ENCODE measurements around the gene TUNAR.

Gene TUNAR

GRCh38 chr14:95875831-95876760, 536 bp upstream of the TUNAR start:
- DNase-seq = no peak

DNA sequence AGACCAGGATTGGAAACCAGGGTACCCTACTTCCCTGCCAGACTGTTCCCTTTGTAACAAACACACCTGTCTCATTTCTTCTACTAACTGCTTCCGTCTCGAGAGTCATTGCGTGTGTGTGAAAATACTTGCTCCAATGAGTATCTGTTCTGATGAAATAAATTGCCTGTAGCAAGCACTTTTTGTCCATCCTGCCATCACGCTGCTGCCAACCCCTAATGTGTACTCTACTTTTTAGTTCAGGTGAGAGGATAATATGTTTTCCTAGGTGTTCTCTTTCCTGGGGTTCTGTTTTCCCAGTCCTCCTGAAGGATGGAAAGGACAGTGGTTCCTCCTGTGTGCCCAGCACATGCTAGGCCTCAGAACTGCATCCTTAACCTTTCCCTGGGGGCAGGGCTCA, 1.0 kb downstream of the TUNAR start:
- DNase-seq = no peak

GRCh38 chr14:95884377-95884776, 7.7 kb downstream of the TUNAR start:
- no peak for DNase-seq

DNA sequence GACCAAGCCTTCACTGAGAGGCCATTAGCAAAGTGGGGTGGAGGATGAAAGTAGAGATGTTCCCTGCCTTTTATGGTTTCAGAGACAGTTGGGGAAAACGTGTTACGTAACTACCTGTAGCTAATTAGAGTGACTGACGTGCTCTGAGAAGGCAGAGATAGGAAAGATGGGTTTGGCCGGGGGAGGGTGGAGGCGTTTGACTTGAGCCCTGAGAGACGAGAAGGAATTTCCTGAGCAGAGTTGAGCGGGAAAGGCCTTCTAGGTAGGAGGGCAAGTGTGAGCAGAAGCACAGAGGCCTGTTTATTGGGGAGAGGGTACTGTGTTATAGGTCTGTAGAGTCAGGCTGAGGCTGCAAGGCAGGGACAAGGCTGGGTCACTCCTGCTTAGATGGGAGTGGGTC, 8.6 kb downstream of the TUNAR start:
- no peak for DNase-seq

GRCh38 chr14:95885866-95886265, 9.2 kb downstream of the TUNAR start:
- no peak for DNase-seq

DNA sequence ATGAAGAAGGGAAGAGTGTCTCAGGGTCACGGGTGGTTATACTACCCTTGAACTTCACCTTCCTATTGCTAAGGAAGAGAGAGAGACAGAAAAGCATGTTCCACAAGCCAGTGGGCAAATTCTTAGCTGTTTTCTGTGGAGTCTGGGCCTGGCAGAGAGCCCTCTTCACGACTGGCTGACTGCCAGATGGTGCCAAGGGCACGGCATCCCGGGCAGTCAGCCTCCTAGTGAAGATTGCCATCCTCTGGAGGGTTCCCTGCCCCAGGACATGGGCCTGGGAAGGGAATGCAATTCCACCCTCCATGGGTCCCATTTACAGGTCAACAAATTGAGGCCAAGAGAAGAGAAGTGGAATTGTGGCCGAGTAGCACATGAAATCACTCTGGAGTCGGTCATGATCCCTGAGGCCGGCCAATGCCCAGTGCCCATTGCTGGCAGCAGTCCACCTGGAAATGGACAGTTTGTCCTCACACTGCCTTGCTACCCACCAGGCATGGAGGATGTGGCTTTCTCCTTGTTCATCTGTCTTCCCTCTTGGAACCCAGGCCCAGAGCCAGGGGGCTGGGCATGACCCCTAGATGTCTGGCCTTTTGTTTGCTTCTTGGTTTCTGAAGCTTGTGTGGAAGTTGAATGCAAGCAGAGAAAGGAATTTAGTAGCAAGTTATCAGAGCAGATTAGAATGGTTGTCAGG, 9.9 kb downstream of the TUNAR start:
- DNase-seq = no peak

- no peak for DNase-seq
Measured at GRCh38 chr14:95887351-95887750, 10.7 kb downstream of the TUNAR start.

GRCh38 chr14:95889236-95889979, 12.8 kb downstream of the TUNAR start:
- DNase-seq = no peak

DNA sequence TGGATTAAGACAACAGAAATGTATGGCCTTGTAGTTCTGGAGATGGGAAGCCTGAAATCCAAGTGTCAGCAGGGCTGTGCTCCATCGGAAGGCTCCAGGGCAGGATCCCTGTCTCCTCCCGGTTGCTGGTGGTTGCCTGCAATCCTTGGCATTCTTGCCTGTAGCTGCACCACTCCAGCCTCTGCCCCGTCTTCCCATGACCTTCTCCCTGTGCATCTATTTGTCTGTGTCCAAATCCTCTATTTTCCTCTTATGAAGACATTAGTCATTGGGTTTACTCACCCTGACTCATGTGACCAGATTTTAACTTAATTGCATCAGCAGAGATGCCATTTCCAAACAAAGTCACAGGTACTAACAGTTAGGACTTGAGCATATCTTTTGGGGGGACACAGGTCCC, 15.1 kb downstream of the TUNAR start:
- no peak for DNase-seq

GRCh38 chr14:95892142-95892541, 15.5 kb downstream of the TUNAR start:
- DNase-seq = no peak

GRCh38 chr14:95895720-95896119, 19.1 kb downstream of the TUNAR start:
- DNase-seq = no peak

- no peak for DNase-seq
Measured at GRCh38 chr14:95896498-95897135, 20.0 kb downstream of the TUNAR start.

DNA sequence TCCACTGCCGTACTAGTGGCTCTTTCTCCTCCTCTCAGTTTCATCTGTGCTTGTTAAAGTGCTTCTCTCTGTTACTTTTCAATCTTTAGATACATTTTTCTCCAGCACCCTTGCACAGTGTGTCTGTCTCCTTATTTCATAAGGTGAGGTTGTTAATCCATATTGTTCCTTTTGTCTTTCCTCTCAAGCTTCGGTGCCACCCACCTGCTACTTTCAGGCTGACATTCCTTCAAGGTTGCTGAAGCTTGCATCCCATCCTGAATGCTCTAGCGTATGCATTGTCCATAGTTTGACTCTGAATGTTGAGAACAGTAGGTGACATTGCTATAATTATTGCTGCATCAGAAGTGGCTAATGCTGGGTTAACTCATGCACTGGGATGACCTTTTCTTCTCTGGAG, 20.6 kb downstream of the TUNAR start:
- DNase-seq = no peak

DNA sequence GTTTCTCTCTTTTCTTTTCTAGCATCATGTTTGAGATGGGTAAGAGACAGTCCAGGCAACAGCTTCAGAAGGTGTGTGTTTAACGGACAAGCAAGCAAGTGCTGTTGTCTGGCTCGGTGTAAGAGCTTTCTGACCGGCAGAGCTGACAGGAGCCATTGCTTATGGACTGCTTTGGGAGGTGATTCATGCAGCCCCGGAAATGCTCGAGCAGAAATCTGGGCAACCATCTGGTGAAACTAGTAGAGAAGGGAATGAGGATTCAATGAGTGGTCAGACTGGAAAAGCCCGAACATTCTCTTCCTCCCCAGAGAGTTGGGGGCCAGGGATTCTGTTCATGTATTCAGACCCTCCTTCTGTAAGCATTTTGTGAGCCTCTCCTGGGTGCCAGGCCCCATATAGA, 24.4 kb downstream of the TUNAR start:
- DNase-seq = no peak

- peak; percentile 32 for DNase-seq
Measured at GRCh38 chr14:95902273-95902826, 25.7 kb downstream of the TUNAR start.

DNA sequence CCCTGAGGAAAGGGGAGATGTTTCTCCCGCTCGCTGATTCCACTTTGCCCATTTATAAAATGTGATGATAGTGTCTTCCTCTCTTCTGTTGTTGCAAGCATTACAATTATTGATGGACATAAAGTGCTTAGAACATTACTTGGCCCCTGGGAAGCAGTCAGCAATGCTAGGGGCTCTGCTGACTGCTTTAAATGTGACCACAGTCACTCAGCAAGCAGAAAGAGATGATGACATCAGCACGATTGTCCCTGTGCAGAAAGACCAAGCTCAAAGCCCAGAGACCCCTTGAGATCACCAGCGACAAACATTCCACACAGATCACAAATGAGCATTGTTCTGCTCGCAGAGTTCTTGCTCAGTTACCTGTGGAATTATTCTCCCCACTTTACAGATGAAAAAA, 26.5 kb downstream of the TUNAR start:
- DNase-seq = no peak

GRCh38 chr14:95903616-95904107, 27.0 kb downstream of the TUNAR start:
- no peak for DNase-seq

DNA sequence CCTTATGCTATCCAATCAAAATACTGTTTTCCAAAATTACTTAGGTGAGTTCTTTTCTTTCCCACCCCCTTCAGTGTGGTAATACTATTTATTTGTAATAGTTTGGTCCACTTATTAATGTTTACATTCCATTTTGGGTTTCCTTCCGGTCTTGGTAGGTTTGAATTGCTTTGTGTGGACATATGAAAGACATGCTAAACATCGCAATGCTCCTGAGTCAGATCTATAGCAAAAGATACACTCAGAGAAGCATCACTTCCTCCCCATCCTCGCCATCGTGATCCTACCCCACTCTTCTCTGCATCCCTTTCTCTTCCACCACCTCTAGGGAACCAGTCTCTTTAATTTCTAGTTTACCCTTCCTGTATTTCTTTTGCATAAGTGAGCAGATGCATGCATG, 30.0 kb downstream of the TUNAR start:
- no peak for DNase-seq

DNA sequence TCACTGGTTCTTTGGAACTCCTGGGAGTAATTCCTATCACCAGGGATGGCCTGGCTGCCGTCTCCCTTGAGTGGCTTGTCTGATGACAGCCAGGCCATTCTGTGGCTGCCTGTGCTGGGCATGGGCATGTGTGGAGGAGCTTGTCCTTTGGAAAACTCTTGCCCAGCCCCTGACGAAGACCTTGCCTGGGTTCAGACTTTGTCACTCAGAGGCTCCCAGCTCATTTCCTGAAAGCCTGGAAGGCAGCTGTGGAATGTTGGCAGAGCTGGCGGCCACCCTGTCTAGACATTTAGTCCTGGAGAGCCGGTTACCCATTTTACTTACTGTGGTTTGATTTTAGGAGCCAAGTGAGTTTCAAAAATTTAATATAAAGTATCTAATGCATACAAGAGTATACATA, 34.0 kb downstream of the TUNAR start:
- no peak for DNase-seq

GRCh38 chr14:95911456-95911855, 34.8 kb downstream of the TUNAR start:
- DNase-seq = no peak

DNA sequence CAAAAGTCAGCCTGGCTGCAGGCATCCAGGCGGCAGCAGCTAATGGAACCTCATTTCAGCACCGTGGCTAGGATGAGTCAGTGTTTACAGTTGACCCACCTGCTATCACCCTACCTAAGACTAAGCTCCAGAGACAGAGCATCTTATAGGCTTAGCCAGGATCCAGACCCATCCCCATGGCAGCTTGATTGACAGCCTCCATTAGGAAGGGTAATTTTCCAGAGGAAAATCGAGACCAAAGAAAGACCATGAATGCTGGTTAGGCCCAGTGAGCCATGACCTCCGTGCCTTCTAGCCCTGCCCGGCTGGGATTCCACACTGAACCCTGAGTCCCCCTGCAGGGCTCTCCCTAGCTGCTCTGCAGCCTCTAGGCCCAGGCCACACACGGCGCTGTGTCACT, 38.7 kb downstream of the TUNAR start:
- DNase-seq = no peak

GRCh38 chr14:95918466-95918865, 41.8 kb downstream of the TUNAR start:
- peak; percentile 46 for DNase-seq
